Nephron progenitor cell (in vitro differentiated cells): ENCODE results near the gene HAPLN2.

ENCODE experiments used
- DNase-seq: peaks from one replicate; pipeline ENCODE4 v3.0.0; 2021
- H3K27ac Mint-ChIP-seq: 2 replicates; pipeline ENCODE4 v1.8.0; 2021; ENCODE audit warnings: mild to moderate bottlenecking, moderate library complexity, mixed read lengths
- H3K27me3 Mint-ChIP-seq: 2 replicates; pipeline ENCODE4 v1.8.0; 2021; ENCODE audit warnings: mild to moderate bottlenecking, low read depth, mixed read lengths; ENCODE audit not compliant: poor library complexity
- H3K36me3 Mint-ChIP-seq: 2 replicates; pipeline ENCODE4 v1.8.0; 2021; ENCODE audit warnings: low read depth, mixed read lengths
- H3K4me1 Mint-ChIP-seq: 2 replicates; pipeline ENCODE4 v1.8.0; 2021; ENCODE audit warnings: mixed read lengths
- H3K4me3 Mint-ChIP-seq: 2 replicates; pipeline ENCODE4 v1.8.0; 2021; ENCODE audit warnings: mild to moderate bottlenecking, moderate library complexity, mixed read lengths
- H3K9me3 Mint-ChIP-seq: 2 replicates; pipeline ENCODE4 v1.8.0; 2021; ENCODE audit warnings: mild to moderate bottlenecking, moderate library complexity, mixed read lengths
- CTCF ChIP-seq: fragments of 200-600 bp; sonication (generic); IDR thresholded peaks from 2 replicates; pipeline ENCODE4 v1.5.0; 2021; ENCODE audit warnings: antibody characterized with exemption

HAPLN2 gene

GRCh38 chr1:156666862-156667609 lies 47.8 kb downstream of the HAPLN2 start:
- no peak for TF ChIP-seq CTCF
- no peak overlapping the region for H3K4me3 Mint-ChIP-seq
- peaks cover 98% of the 10 kb centered on the region for H3K4me1 Mint-ChIP-seq
- H3K9me3 Mint-ChIP-seq = no peaks in the 10 kb centered on the region
- peaks cover 12% of the 10 kb centered on the region for H3K36me3 Mint-ChIP-seq
- DNase-seq = no peak
- H3K27ac Mint-ChIP-seq = peak overlapping the region; percentile 55
- H3K27me3 Mint-ChIP-seq = no peaks in the 10 kb centered on the region

GRCh38 chr1:156667610-156667967 lies 48.4 kb downstream of the HAPLN2 start:
- no peak overlapping the region for H3K27ac Mint-ChIP-seq
- H3K4me3 Mint-ChIP-seq = no peak overlapping the region
- peaks cover 98% of the 10 kb centered on the region for H3K4me1 Mint-ChIP-seq
- TF ChIP-seq CTCF = no peak
- peaks cover 17% of the 10 kb centered on the region for H3K36me3 Mint-ChIP-seq
- no peak for DNase-seq
- no peaks in the 10 kb centered on the region for H3K27me3 Mint-ChIP-seq
- H3K9me3 Mint-ChIP-seq = peaks cover 5% of the 10 kb centered on the region

- Mint-ChIP-seq H3K4me3 (no peak overlapping the region), H3K4me1 (peaks cover 95% of the 10 kb centered on the region), H3K36me3 (peaks cover 23% of the 10 kb centered on the region), H3K9me3 (peaks cover 5% of the 10 kb centered on the region), H3K27ac (peak overlapping the region; percentile 94), H3K27me3 (no peaks in the 10 kb centered on the region)
- TF ChIP-seq CTCF = no peak
- no peak for DNase-seq
Measured at GRCh38 chr1:156667968-156668709, 48.9 kb downstream of the HAPLN2 start.

- no peak overlapping the region for H3K4me3 Mint-ChIP-seq
- H3K36me3 Mint-ChIP-seq = peaks cover 32% of the 10 kb centered on the region
- no peak for DNase-seq
Measured at GRCh38 chr1:156668801-156669637, 49.8 kb downstream of the HAPLN2 start.

GRCh38 chr1:156669794-156670193 lies 50.6 kb downstream of the HAPLN2 start:
- H3K9me3 Mint-ChIP-seq = peaks cover 5% of the 10 kb centered on the region
- no peak overlapping the region for H3K27ac Mint-ChIP-seq
- DNase-seq = no peak
- no peaks in the 10 kb centered on the region for H3K27me3 Mint-ChIP-seq
- H3K4me3 Mint-ChIP-seq = no peak overlapping the region
- TF ChIP-seq CTCF = no peak
- H3K36me3 Mint-ChIP-seq = peaks cover 38% of the 10 kb centered on the region
- peaks cover 95% of the 10 kb centered on the region for H3K4me1 Mint-ChIP-seq

More at GRCh38 chr1:156668801-156669637, 49.8 kb downstream of the HAPLN2 start:
- no peaks in the 10 kb centered on the region for H3K27me3 Mint-ChIP-seq
- peaks cover 5% of the 10 kb centered on the region for H3K9me3 Mint-ChIP-seq
- peaks cover 95% of the 10 kb centered on the region for H3K4me1 Mint-ChIP-seq
- H3K27ac Mint-ChIP-seq = peak overlapping the region; percentile 87
- TF ChIP-seq CTCF = no peak
